ENCODE data around the gene ROR2. TPM values are rescaled to one million over a fixed set of nuclear protein-coding genes. Genes with fewer than 3 reads are reported as not detected.
A peak's percentile ranks its signal among the peaks of the same experiment; 100 is the strongest.

ROR2 gene
- total and polyA plus RNA-seq, 4 donors, result 2.7 to 32.3 (median 9.2) TPM

GRCh38 chr9:91660521-91660920, 289.5 kb downstream of the ROR2 start:
- ATAC-seq (ENCODE audit: insufficient read depth, low FRiP score) (no peak), DNase-seq (peak in 2 of 3 donors; percentile 25 to 41)
- Histone ChIP-seq H3K9me3 (ENCODE audit: control insufficient read depth in 4 of 4, insufficient read depth in 3 of 4, low read length in 3 of 4) (no peaks in the 10 kb centered on the region), H3K36me3 (ENCODE audit: control insufficient read depth in 4 of 4, insufficient read depth in 4 of 4, low read length in 4 of 4) (no peaks in the 10 kb centered on the region), H3K27me3 (ENCODE audit: control insufficient read depth in 3 of 3, insufficient read depth in 3 of 3, low read length in 2 of 3) (no peaks in the 10 kb centered on the region), H3K4me1 (ENCODE audit: control insufficient read depth in 5 of 5, insufficient read depth in 5 of 5, low read length in 5 of 5) (peaks cover 0 to 19% (median 5%) of the 10 kb centered on the region in 5 donors), H3K4me3 (no peak overlapping the region), H3K27ac (ENCODE audit: low read depth in 1 of 2, low read length in 1 of 2) (no peak overlapping the region), H3K9ac (ENCODE audit: insufficient read depth in 1 of 2, low read length in 2 of 2) (no peak overlapping the region)
- no peak for TF ChIP-seq CTCF (IDR thresholded peaks at IDR 0.05; ENCODE audit: control extremely low read depth, extremely low read depth)
- 39 to 100% methylated on average over 1 of the region's 1 CpG for WGBS, 2 donors

GRCh38 chr9:91659529-91660495, 290.2 kb downstream of the ROR2 start:
- WGBS, 2 donors, result 70 to 83% methylated on average over 6 of the region's 6 CpGs
- Histone ChIP-seq H3K9me3 (ENCODE audit: control insufficient read depth in 4 of 4, insufficient read depth in 3 of 4, low read length in 3 of 4) (no peaks in the 10 kb centered on the region), H3K27me3 (ENCODE audit: control insufficient read depth in 3 of 3, insufficient read depth in 3 of 3, low read length in 2 of 3) (no peaks in the 10 kb centered on the region), H3K4me3 (no peak overlapping the region), H3K27ac (ENCODE audit: low read depth in 1 of 2, low read length in 1 of 2) (no peak overlapping the region), H3K9ac (ENCODE audit: insufficient read depth in 1 of 2, low read length in 2 of 2) (no peak overlapping the region), H3K4me1 (ENCODE audit: control insufficient read depth in 5 of 5, insufficient read depth in 5 of 5, low read length in 5 of 5) (peaks cover 0 to 17% (median 10%) of the 10 kb centered on the region in 5 donors), H3K36me3 (ENCODE audit: control insufficient read depth in 4 of 4, insufficient read depth in 4 of 4, low read length in 4 of 4) (no peaks in the 10 kb centered on the region)
- peak; percentile 44 to 69 (median 67) for DNase-seq
- TF ChIP-seq CTCF (IDR thresholded peaks at IDR 0.05; ENCODE audit: control extremely low read depth, extremely low read depth), result peak; percentile 5
- ATAC-seq (ENCODE audit: insufficient read depth, low FRiP score), result no peak

GRCh38 chr9:91658513-91659105, 291.4 kb downstream of the ROR2 start:
- no peak overlapping the region for H3K4me3 ChIP-seq
- no peaks in the 10 kb centered on the region for H3K27me3 ChIP-seq (ENCODE audit: control insufficient read depth in 3 of 3, insufficient read depth in 3 of 3, low read length in 2 of 3)
- H3K27ac ChIP-seq (ENCODE audit: low read depth in 1 of 2, low read length in 1 of 2), result no peak overlapping the region
- no peaks in the 10 kb centered on the region for H3K36me3 ChIP-seq (ENCODE audit: control insufficient read depth in 4 of 4, insufficient read depth in 4 of 4, low read length in 4 of 4)
- ATAC-seq (ENCODE audit: insufficient read depth, low FRiP score) (no peak), DNase-seq (no peak)
- no peak overlapping the region for H3K9ac ChIP-seq (ENCODE audit: insufficient read depth in 1 of 2, low read length in 2 of 2)
- no peaks in the 10 kb centered on the region for H3K9me3 ChIP-seq (ENCODE audit: control insufficient read depth in 4 of 4, insufficient read depth in 3 of 4, low read length in 3 of 4)
- TF ChIP-seq CTCF (IDR thresholded peaks at IDR 0.05; ENCODE audit: control extremely low read depth, extremely low read depth), result no peak
- 86 to 93% methylated on average over 9 of the region's 9 CpGs for WGBS, 2 donors
- peaks cover 0 to 12% (median 6%) of the 10 kb centered on the region in 5 donors for H3K4me1 ChIP-seq (ENCODE audit: control insufficient read depth in 5 of 5, insufficient read depth in 5 of 5, low read length in 5 of 5)

All from lung (tissue), 12 donors.